ENCODE measurements around the gene ZMAT3. TPM values are rescaled to one million over a fixed set of nuclear protein-coding genes. Genes with fewer than 3 reads are reported as not detected.

ZMAT3 gene
- total and polyA plus RNA-seq, 2 of the 13 experiments (the other 11 are each of a cell fraction or from before 2014, with no cell fraction given) = 11.4 to 11.7 TPM

- Histone ChIP-seq H3K4me2 (ENCODE audit: low read depth, low read length) (peak overlapping the region; percentile 92), H3K4me1 (ENCODE audit: insufficient read depth, low read length) (peaks cover 32% of the 10 kb centered on the region), H3K9ac (ENCODE audit: insufficient read depth, low read depth, low read length) (peak overlapping the region; percentile 71), H3K9me3 (ENCODE audit: low read length) (no peaks in the 10 kb centered on the region), H3K4me3 (replicated peaks in 1 of 3; ENCODE audit: insufficient read depth in 1 of 3, low read depth in 2 of 3, low read length in 3 of 3) (peak overlapping the region; percentile 82 to 91 (median 87); a peak in 5 of 6 replicates), H4K20me1 (ENCODE audit: insufficient read depth, low read length) (no peaks in the 10 kb centered on the region), H3K27ac (ENCODE audit: extremely low read length, insufficient read depth, low read length) (peak overlapping the region; percentile 67), H3K27me3 (ENCODE audit: control insufficient read depth in 1 of 2, insufficient read depth in 2 of 2, low read length in 2 of 2) (peaks cover 0 to 8% of the 10 kb centered on the region in 2 experiments; a peak in 3 of 5 replicates), H3K79me2 (ENCODE audit: insufficient read depth, low read length) (peaks cover 34% of the 10 kb centered on the region), H2AFZ (ENCODE audit: low read length) (peak overlapping the region; percentile 89), H3K36me3 (replicated peaks in 1 of 2; ENCODE audit: control insufficient read depth in 1 of 2, insufficient read depth in 2 of 2, low read length in 2 of 2) (peaks cover 2 to 5% of the 10 kb centered on the region in 2 experiments; a peak in 4 of 5 replicates)
- CTCF ChIA-PET (ENCODE audit: low intra/inter-chr PET ratio, low total read pairs) = no interaction called here
- intact Hi-C loops (cut with micrococcal nuclease; ENCODE audit: unreplicated experiment) (loop anchor here (5.0 kb wide), 1 partner anchor 75 kb away; the partner anchor contains the start of gene PIK3CA), in situ Hi-C loops (cut with HindIII; ENCODE audit: extremely low pct_ligation_motif_present, low pct_unique_long_range_greater_than_20kb) (no loop called here)
- 2% methylated on average over 6 of the region's 7 CpGs for WGBS (ENCODE audit: low lambda C conversion rate)
- POLR2A ChIA-PET = interaction anchor here (1.0 kb wide), 2 partner anchors 31 to 490 kb away, joined by 3 read pairs; partner anchors contain the start of gene ACTL6A
- DNase-seq (ENCODE audit: low spot score) (no peak), FAIRE-seq (no peak), ATAC-seq (peak; percentile 44)
- TSS peak; percentile 77 for BruUV-seq (replicated peaks)
- TF ChIP-seq ZMYM2 (CRISPR knock-in tag; IDR thresholded peaks at IDR 0.05) = no peak
- no peak for TF ChIP-seq ZBTB46 (CRISPR knock-in tag; IDR thresholded peaks at IDR 0.05; ENCODE audit: borderline replicate concordance)
- TF ChIP-seq ZNF891 (CRISPR knock-in tag; IDR thresholded peaks at IDR 0.05) = no peak
- no peak for TF ChIP-seq RNF2 (conservative IDR thresholded peaks at IDR 0.05; ENCODE audit: low read depth)
- TF ChIP-seq CHCHD3 (CRISPR knock-in tag; IDR thresholded peaks at IDR 0.05) = no peak
- TF ChIP-seq HINFP (CRISPR knock-in tag; IDR thresholded peaks at IDR 0.05; ENCODE audit: low read depth) = no peak
- TF ChIP-seq KLF15 (CRISPR knock-in tag; IDR thresholded peaks at IDR 0.05; ENCODE audit: borderline replicate concordance) = no peak
- no peak for TF ChIP-seq ZBTB37 (CRISPR knock-in tag; IDR thresholded peaks at IDR 0.05)
- no peak for TF ChIP-seq RFXAP (CRISPR knock-in tag; IDR thresholded peaks at IDR 0.05; ENCODE audit: borderline replicate concordance)
- TF ChIP-seq ZBTB38 (CRISPR knock-in tag; IDR thresholded peaks at IDR 0.05) = no peak
- TF ChIP-seq NR3C1 (CRISPR knock-in tag; IDR thresholded peaks at IDR 0.05) = no peak
- TF ChIP-seq FOXC1 (CRISPR knock-in tag; IDR thresholded peaks at IDR 0.05; ENCODE audit: borderline replicate concordance) = no peak
- 0 out of 2 replicates have a peak, but pooled peaks have one; percentile 0 for TF ChIP-seq ZNF784 (CRISPR knock-in tag; IDR thresholded peaks at IDR 0.05; ENCODE audit: borderline replicate concordance)
- no peak for TF ChIP-seq TERF1 (CRISPR knock-in tag; IDR thresholded peaks at IDR 0.05)
- TF ChIP-seq ZFP37 (CRISPR knock-in tag; IDR thresholded peaks at IDR 0.05; ENCODE audit: borderline replicate concordance) = no peak
- no peak for TF ChIP-seq ZBTB8A (CRISPR knock-in tag; IDR thresholded peaks at IDR 0.05; ENCODE audit: borderline replicate concordance, low read depth)
- no peak for TF ChIP-seq GLMP (CRISPR knock-in tag; IDR thresholded peaks at IDR 0.05; ENCODE audit: borderline replicate concordance)
These were observed 460 bp upstream of the ZMAT3 start for GRCh38 chr3:179072100-179072438.
